GM18909 (cell line): ENCODE data around the gene GPR27.

Experiments
- ATAC-seq: cut with Tn5 transposase; IDR thresholded peaks from one replicate; pipeline ENCODE4 v1.9.1; 2021; ENCODE audit warnings: mild to moderate bottlenecking; ENCODE audit not compliant: unreplicated experiment, poor library complexity

GPR27 gene

GRCh38 chr3:71753701-71754609 lies at the start of gene GPR27:
GPR27 (plus strand) TSS chr3:71753855; CDS start chr3:71754050, 195 bp downstream.
- ATAC-seq = no peak

DNA sequence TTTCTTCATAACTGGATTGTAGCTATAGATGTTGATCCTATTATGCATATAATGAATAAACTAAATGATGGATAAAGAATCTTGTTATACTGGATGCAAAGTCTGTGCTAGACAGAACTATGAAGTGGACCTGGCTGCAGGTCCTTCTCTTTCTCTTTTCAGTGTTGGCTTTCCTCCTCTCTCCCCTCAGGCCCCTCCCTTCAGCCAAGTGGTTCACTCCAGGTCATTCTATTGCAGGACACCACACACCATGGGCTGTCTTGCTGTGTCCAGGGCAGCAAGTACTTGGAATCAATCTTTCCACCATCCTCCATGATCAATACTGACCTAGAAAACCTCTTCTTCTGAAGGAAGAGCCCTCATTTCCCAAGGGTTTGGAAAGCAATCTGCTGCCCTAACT lies 48.7 kb upstream of the GPR27 start:
- ATAC-seq = no peak

DNA sequence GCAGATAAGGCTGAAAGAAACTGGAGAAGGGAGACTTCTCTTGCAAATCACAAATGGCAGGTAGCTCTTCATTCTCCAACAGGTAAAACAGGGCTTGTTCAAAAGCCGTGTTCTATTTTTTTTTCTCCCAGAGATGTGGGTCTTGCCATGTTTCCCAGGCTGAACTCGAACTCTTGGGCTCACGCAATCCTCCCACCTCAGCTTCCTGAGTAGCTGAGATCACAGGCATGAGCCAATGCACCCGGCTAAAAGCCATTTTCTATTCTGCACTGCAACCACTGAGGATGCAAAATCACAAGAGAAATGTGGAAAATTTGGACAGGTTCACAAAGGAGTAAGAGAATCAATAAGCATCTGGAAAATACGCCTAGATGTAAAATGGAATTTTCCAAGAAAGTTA lies 48.0 kb upstream of the GPR27 start:
- ATAC-seq = no peak

- no peak for ATAC-seq
Observed at GRCh38 chr3:71707595-71707994, 46.1 kb upstream of the GPR27 start.

DNA sequence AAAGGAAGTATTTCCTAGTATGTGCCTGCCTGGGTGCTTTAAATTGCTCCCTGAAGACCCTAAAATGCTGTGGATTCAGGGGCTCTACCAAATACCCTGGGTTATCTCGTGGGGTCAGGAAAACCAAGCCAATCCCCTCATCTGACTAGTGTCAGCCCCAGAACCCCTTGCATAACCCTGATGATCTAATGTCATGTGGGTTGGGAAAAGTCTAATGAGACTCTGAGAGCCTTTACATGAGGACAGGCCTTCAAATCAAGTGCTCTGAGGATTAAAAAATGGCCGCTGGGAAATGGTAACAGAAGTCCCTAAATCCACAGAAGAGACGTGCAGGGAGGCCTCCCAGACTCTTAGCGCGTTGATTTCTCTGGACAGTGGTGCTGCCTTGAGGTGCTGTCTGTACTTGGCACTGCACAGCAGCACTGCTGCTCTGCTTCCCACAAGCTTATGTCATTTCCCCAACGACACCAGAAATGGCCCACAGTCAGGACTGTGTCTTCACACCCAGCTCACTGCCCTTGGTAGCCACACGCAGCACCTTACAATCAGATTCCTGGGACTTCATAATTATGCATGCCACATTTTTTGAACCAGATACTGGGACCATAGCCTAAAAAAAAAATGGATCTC lies 45.1 kb upstream of the GPR27 start:
- ATAC-seq = no peak

GRCh38 chr3:71709908-71710511 lies 43.6 kb upstream of the GPR27 start:
- no peak for ATAC-seq

GRCh38 chr3:71710906-71711494 lies 42.7 kb upstream of the GPR27 start:
- peak; percentile 75 for ATAC-seq

DNA sequence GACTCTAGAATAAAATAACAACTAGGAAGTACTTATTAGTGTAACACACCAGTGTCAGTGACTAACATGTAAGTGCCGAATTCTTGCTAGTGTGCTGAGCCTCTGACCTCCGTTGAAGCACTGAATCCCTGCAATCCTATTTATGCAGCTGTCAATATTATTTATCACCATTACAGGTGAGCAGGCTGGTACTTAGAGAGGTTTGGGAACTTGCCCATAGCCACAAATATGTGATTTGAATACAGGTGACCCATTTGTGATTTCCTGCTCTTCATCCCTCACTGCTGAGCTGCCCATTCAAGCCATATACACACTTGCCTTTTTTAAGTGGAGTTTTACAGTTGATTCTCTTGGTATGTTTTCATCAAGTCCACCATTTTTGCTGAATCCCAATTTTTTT lies 40.6 kb upstream of the GPR27 start:
- ATAC-seq = no peak

DNA sequence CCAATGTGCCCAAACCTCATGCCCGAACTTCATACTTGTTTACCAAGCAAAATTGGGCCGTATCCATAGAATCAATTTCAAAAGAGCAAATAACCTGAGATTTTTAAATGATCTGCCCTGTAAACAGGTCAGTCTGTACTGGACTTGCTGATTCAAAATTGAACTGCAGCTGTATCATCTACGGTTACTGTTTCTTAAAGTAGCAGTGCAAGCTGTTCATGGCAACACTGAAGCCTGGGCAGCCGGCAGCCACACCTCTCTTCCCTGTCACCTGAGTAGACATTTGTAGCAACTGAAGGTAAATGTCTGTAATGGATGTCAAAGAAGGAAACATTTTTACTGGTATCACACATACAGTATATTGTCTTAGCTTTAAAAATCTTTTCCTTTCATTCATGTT lies 39.1 kb upstream of the GPR27 start:
- ATAC-seq = no peak

GRCh38 chr3:71718072-71718471 lies 35.6 kb upstream of the GPR27 start:
- no peak for ATAC-seq

DNA sequence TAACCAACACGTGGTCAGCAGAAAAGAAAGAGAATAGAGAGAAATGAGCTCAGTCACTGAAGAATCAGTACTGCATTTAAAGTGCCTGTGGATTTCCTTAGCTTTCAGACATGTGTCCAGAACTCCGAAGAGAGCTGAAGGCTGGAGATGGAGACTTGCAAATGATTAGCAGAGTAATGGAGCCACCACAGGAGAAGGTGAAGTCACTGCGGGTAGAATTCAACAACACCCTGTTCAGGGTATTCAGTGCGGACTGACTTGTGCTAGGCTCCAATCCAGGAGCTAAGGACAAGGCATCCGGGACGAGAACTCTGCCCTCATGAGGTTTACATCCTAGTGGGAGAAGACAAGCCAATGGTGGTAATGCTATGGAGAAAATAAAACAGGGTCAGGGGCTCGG lies 32.7 kb upstream of the GPR27 start:
- ATAC-seq = no peak

DNA sequence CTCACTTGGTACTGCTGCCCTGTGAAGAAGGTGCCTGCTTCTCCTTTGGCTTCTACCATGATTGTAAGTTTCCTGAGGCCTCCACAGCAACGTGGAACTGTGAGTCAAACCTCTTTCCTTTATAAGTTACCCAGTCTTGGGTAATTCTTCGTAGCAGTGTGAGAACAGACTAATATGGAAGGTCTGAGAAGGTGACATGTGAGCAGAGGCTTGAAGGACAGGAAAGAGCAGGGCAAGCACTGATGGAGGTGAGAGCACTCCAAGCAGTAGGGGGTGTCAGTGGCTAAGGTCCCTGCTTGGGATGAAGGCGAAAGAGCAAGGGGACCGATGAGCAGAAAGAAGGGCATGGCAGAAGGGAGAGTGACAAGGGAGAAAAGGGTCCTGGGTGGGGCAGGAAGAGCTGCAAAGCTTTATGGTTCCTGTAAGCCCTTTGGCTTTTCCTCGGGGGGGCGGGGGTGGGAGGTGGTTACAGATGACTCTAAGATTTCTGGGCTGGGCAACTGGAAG lies 32.0 kb upstream of the GPR27 start:
- ATAC-seq = no peak

DNA sequence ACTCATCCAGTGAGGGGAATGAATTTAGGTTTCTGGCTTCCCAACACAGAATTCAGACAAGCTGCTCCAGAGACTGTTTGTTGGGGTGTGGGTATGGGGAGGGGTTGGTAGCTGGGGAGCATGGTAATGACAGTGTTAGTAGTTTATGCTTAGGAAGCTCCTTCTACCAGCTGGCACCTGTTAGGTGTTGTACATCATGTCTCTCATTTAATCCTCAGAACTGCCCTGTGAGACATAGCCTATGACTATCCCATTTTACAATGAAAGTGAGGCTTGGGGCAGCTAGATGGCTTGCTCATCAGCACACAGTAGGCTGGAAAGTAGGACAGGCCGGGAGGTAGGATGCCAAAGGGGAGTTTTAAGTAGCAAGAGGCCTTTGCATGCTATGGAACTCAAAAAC lies 31.0 kb upstream of the GPR27 start:
- ATAC-seq = no peak

GRCh38 chr3:71723452-71724170 lies 30.0 kb upstream of the GPR27 start:
- ATAC-seq = peak; percentile 45

DNA sequence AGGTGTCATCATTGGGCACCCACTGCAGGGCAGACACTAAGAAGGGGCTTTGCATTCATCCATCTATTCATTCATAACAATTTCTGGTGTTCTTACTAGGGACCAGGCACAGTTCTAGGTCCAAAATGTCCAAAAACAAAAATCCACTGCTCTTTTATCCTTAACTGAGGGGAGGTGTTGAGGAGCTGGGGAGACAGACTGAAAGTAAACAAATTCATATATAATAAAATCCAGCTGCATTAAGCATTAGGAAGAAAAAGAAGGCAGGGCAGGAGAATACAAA lies 29.5 kb upstream of the GPR27 start:
- ATAC-seq = no peak

DNA sequence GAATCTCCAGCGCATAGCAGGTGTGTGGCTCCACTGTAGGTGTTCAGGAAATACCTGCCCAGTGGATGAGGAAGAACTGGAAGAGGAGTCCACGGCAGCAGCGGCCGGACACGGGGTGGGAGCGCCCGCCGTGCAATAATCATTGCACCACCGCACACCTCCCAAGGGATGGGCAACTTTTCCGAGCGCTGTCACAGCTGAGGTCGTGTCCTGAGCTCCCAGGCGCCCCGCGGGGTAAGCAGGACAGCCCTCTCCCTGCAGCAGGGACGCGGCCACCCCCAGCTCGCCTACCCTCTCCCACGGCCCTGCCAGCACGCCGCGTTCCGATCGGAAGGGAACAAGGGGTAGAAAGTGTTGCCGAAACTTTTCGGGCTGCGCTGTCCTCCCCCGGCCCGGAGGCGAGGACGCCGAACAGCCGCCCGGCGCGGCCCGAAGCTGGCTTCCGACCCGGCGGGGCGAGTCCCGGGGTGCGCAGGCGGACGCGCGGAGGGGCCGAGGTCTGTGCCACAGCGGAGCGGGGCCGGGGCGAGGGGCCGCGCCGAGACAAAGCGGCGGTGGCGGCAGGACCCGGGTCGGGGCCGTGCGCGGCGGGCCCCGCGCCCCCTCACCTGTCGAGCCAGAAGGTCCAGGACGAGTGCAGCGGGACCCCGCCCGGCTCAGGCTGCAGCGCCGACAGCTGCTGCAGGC lies 28.9 kb upstream of the GPR27 start:
- ATAC-seq = peak; percentile 47

- ATAC-seq = peak; percentile 40
Observed at GRCh38 chr3:71725271-71725991, 28.2 kb upstream of the GPR27 start, which contains the start of gene EIF4E3. EIF4E3 (minus strand) TSS chr3:71725402; CDS start chr3:71725367, 35 bp downstream.

- ATAC-seq = no peak
Observed at GRCh38 chr3:71726146-71726545, 27.5 kb upstream of the GPR27 start.
